IMR-90 (cell line): ENCODE data around the gene PRKCE. TPM values are rescaled to one million over a fixed set of nuclear protein-coding genes. Genes with fewer than 3 reads are reported as not detected.

Source experiments
- ATAC-seq: fragments of 200-7000 bp; cut with Tn5 transposase; 2 replicates; pipeline ENCODE4 v1.9.1; 2020; ENCODE audit warnings: low read depth, mild to moderate bottlenecking, moderate library complexity
- BruUV-seq: library from RNA; stranded (reverse); fragments of 400-500 nt; replicated peaks from 2 replicates; lab custom pipeline; 2021; lab: Mats Ljungman, UMichigan
- CTCF ChIA-PET: fragments of 300-600 bp; formaldehyde crosslinking; extraction: SDS; loops from one replicate; lab custom pipeline; 2021; ENCODE audit warnings: antibody characterized with exemption; lab: Yijun Ruan, JAX
- POLR2A ChIA-PET: fragments of 300-600 bp; sonication (Branson Sonifier 250); formaldehyde crosslinking; loops from one replicate; lab custom pipeline; 2022; ENCODE audit warnings: antibody characterized with exemption; ENCODE audit not compliant: unreplicated experiment; lab: Charles Lee
- DNase-seq: peaks from one replicate; pipeline ENCODE4 v3.0.0; 2013
- H2AFZ ChIP-seq: replicated peaks from 2 replicates; pipeline ENCODE3; 2013; ENCODE audit warnings: low read length, mild to moderate bottlenecking; ENCODE audit not compliant: poor library complexity
- H2AK5ac ChIP-seq: 2 replicates; pipeline ENCODE4 v1.6.1; 2013; ENCODE audit warnings: low read depth, low read length, inconsistent platforms
- H2AK9ac ChIP-seq: replicated peaks from 2 replicates; pipeline ENCODE3; 2013; ENCODE audit warnings: mild to moderate bottlenecking, low read depth, low read length, moderate library complexity; ENCODE audit not compliant: poor library complexity
- H2BK120ac ChIP-seq: 2 replicates; pipeline ENCODE4 v1.6.1; 2013; ENCODE audit warnings: low read depth, low read length, inconsistent platforms
- H2BK15ac ChIP-seq: 3 replicates; pipeline ENCODE4 v1.6.1; 2013; ENCODE audit warnings: low read depth, low read length, inconsistent platforms
- H2BK20ac ChIP-seq: 2 replicates; pipeline ENCODE4 v1.6.1; 2013; ENCODE audit warnings: low read depth, mild to moderate bottlenecking, inconsistent platforms, low read length, moderate library complexity
- H2BK5ac ChIP-seq: 2 replicates; pipeline ENCODE4 v1.6.1; 2013; ENCODE audit warnings: mild to moderate bottlenecking, low read depth, low read length, inconsistent platforms; ENCODE audit not compliant: poor library complexity, severe bottlenecking
- H3K14ac ChIP-seq: replicated peaks from 2 replicates; pipeline ENCODE4 v1.6.1; 2013; ENCODE audit warnings: low read depth, low read length, inconsistent platforms
- H3K18ac ChIP-seq: 2 replicates; pipeline ENCODE4 v1.6.1; 2013; ENCODE audit warnings: low read depth, low read length, control low read depth
- H3K23ac ChIP-seq: 2 replicates; pipeline ENCODE4 v1.6.1; 2013; ENCODE audit warnings: low read depth, low read length, inconsistent platforms
- H3K27ac ChIP-seq: 2 replicates; pipeline ENCODE4 v1.5.1; 2013; ENCODE audit warnings: mild to moderate bottlenecking, control low read depth, low read length; ENCODE audit not compliant: insufficient read depth
- H3K27me3 ChIP-seq: 2 replicates; pipeline ENCODE4 v1.6.1; 2013; ENCODE audit warnings: low read length; ENCODE audit not compliant: control insufficient read depth, insufficient read depth
- H3K36me3 ChIP-seq: 2 replicates; pipeline ENCODE4 v1.6.1; 2013; ENCODE audit warnings: low read length, mixed read lengths; ENCODE audit not compliant: control insufficient read depth, insufficient read depth
- H3K4ac ChIP-seq: 2 replicates; pipeline ENCODE4 v1.6.1; 2013; ENCODE audit warnings: low read depth, low read length, inconsistent platforms
- H3K4me1 ChIP-seq: 2 replicates; pipeline ENCODE4 v1.6.1; 2013; ENCODE audit warnings: low read length, mixed read lengths; ENCODE audit not compliant: control insufficient read depth, insufficient read depth
- H3K4me2 ChIP-seq: 2 replicates; pipeline ENCODE4 v1.6.1; 2013; ENCODE audit warnings: low read depth, mild to moderate bottlenecking, control low read depth, low read length, moderate library complexity
- H3K4me3 ChIP-seq: 2 replicates; pipeline ENCODE4 v1.5.1; 2013; ENCODE audit warnings: low read depth, mild to moderate bottlenecking, control low read depth, low read length, moderate library complexity; ENCODE audit not compliant: insufficient read depth
- H3K56ac ChIP-seq: 2 replicates; pipeline ENCODE4 v1.6.1; 2013; ENCODE audit warnings: low read length, inconsistent platforms; ENCODE audit not compliant: insufficient read depth; ENCODE audit errors: extremely low read depth
- H3K79me1 ChIP-seq, 2 experiments: 2 replicates each; pipeline ENCODE4 v1.6.1; 2013; ENCODE audit warnings: low read length in 2 of 2, inconsistent platforms in 1 of 2, low read depth in 1 of 2
- H3K9ac ChIP-seq: 2 replicates; pipeline ENCODE4 v1.6.1; 2013; ENCODE audit warnings: low read depth, low read length, control low read depth
- H3K9me1 ChIP-seq: 2 replicates; pipeline ENCODE4 v1.6.1; 2013; ENCODE audit warnings: low read length, inconsistent platforms; ENCODE audit not compliant: insufficient read depth
- H3K9me3 ChIP-seq: 2 replicates; pipeline ENCODE4 v1.6.1; 2013; ENCODE audit warnings: low read length; ENCODE audit not compliant: control insufficient read depth, insufficient read depth
- H4K20me1 ChIP-seq: 2 replicates; pipeline ENCODE4 v1.6.1; 2013; ENCODE audit warnings: low read length, inconsistent platforms; ENCODE audit not compliant: insufficient read depth
- H4K5ac ChIP-seq: 2 replicates; pipeline ENCODE4 v1.6.1; 2013; ENCODE audit warnings: mild to moderate bottlenecking, low read depth, low read length, control low read depth
- H4K8ac ChIP-seq, 2 experiments: 2 replicates each; pipeline ENCODE4 v1.6.1; 2013; ENCODE audit warnings: low read depth in 2 of 2, low read length in 2 of 2, control low read depth in 1 of 2, inconsistent platforms in 1 of 2
- H4K91ac ChIP-seq: 2 replicates; pipeline ENCODE4 v1.6.1; 2013; ENCODE audit warnings: low read depth, low read length, inconsistent platforms; ENCODE audit not compliant: insufficient read depth
- MXI1 ChIP-seq: IDR thresholded peaks from 2 replicates; pipeline ENCODE4 v1.6.1; 2012; ENCODE audit warnings: low read depth, mild to moderate bottlenecking, low read length, moderate library complexity, borderline replicate concordance
- WGBS, 2 experiments: methylation state at CpG; one replicate each; pipeline versions ENCODE4 v1.1.5 to v1.1.7; 2013; ENCODE audit warnings: missing lambda C conversion rate in 2 of 2; ENCODE audit not compliant: insufficient read length in 1 of 2; ENCODE audit errors: extremely low coverage in 2 of 2; 5-methylcytosine and 5-hydroxymethylcytosine counted together
- dilution Hi-C: fragments of 300-500 bp; cut with HindIII; formaldehyde crosslinking; loops from one replicate; pipeline ENCODE4 v1.14.3; 2018; ENCODE audit warnings: low sequenced_read_pairs; ENCODE audit not compliant: unreplicated experiment
- in situ Hi-C: fragments of 300-500 bp; cut with MboI; formaldehyde crosslinking; loops from 3 replicates; pipeline ENCODE4 v1.14.3; 2019; ENCODE audit warnings: low sequenced_read_pairs, inconsistent platforms, mixed read lengths
- intact Hi-C: fragments of 100-400 bp; cut with micrococcal nuclease; formaldehyde crosslinking; loops from 2 replicates; pipeline ENCODE4 v1.10.0; 2022
- polyA plus RNA-seq, 3 experiments: library from polyadenylated mRNA; depleted of rRNA; stranded (reverse); fragments of >200 nt; gene quantifications; 2 replicates each; pipeline ENCODE4 v1.2.3, GENCODE V29; 2012; ENCODE audit warnings: low replicate concordance in 1 of 3
- total RNA-seq: library from RNA; depleted of rRNA; stranded (reverse); fragments of >200 nt; gene quantifications from 2 replicates; pipeline ENCODE4 v1.2.3, GENCODE V29; 2012

The PRKCE gene
- total and polyA plus RNA-seq, 2 of the 4 experiments (the other 2 are of a cell fraction) = 8.1 to 32.4 TPM

DNA sequence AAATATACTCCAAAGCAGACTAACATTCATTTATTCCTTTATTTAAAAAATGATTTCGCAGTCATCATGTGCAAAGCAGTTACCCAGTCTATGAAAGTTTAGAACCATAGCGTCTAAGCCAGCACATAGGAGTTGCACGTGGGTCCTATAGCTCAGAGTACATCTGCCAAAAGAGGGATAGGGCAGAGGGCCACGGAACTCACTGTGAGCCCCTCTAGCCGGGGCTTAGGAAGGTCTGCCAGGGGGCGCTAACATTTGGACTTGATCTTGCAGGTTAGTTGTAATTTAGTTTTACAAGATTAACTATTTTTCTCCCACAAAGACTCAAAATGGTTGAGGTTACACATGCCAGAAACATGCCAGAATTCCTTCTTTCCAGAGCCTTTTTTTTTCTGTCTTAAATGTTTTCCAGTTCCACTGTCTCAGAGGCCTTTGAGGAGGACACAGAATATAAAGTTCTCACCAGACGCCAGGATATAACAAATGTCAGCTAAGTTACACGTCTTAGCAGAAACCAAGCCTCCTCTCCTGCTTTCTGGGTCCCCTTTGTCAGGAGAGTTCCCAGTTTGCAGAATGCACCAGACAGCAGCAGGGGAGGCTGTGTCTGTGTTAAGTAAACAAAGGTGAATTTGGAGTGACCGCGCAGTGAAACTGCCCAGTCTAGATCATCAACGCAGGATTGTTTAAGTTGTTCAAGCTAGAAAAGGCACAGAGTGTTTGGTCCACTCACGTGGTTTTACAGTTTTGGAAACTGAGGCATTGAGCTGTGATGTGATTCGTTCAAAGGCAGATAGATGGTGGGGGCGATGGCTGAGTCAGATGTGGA is 292.0 kb downstream of the PRKCE start:
- dilution Hi-C loops = loop anchor here (25.0 kb wide), 1 partner anchor 306 kb away; no protein-coding TSS in a partner anchor

More for the DNA sequence above, 292.0 kb downstream of the PRKCE start:
- H4K5ac ChIP-seq = peak overlapping the region; percentile 74
- H3K9me3 ChIP-seq = no peaks in the 10 kb centered on the region
- intact Hi-C loops = loop anchor here (5.0 kb wide), 1 partner anchor 354 kb away; the partner anchor contains the start of gene EPAS1
- H4K8ac ChIP-seq = peak overlapping the region; percentile 28 to 82; a peak in 3 of 4 replicates
- peak overlapping the region; percentile 0 for H2AK9ac ChIP-seq
- no peak overlapping the region for H3K56ac ChIP-seq
- H3K27ac ChIP-seq = peak overlapping the region; percentile 19; the same call in 1 of the 2 replicates
- H3K4me2 ChIP-seq = no peak overlapping the region; the same call in 1 of the 2 replicates
- H3K4ac ChIP-seq = peak overlapping the region; percentile 38
- ChIA-PET POLR2A (no interaction called here), CTCF (no interaction called here)
- in situ Hi-C loops = no loop called here
- peaks cover 20% of the 10 kb centered on the region for H3K9me1 ChIP-seq
- H3K9ac ChIP-seq = peak overlapping the region; percentile 7
- H3K4me3 ChIP-seq = no peak overlapping the region
- peak overlapping the region; percentile 77 for H2BK20ac ChIP-seq
- BruUV-seq = no TSS peak
- peaks cover 5% of the 10 kb centered on the region; the same call in 1 of the 2 replicates for H4K20me1 ChIP-seq
- H3K36me3 ChIP-seq = no peaks in the 10 kb centered on the region
- H3K18ac ChIP-seq = peak overlapping the region; percentile 75
- peaks cover 5 to 21% of the 10 kb centered on the region in 2 experiments; a peak in 3 of 4 replicates for H3K79me1 ChIP-seq
- peak overlapping the region; percentile 44 for H2AFZ ChIP-seq
- H4K91ac ChIP-seq = peak overlapping the region; percentile 76; the same call in 1 of the 2 replicates
- TF ChIP-seq MXI1 = no peak
- 76% methylated on average over 3 of the region's 14 CpGs; no CpG with 5 or more reads in 1 of the 2 experiments for WGBS, 2 experiments
- DNase-seq (no peak), ATAC-seq (no peak)
- H2AK5ac ChIP-seq = peak overlapping the region; percentile 69
- peaks cover 30% of the 10 kb centered on the region for H3K4me1 ChIP-seq
- H2BK15ac ChIP-seq = peak overlapping the region; percentile 67; the same call in 2 of the 3 replicates
- peak overlapping the region; percentile 56; the same call in 1 of the 2 replicates for H3K23ac ChIP-seq
- no peaks in the 10 kb centered on the region for H3K27me3 ChIP-seq
- H2BK120ac ChIP-seq = peak overlapping the region; percentile 65
- H2BK5ac ChIP-seq = peak overlapping the region; percentile 38
- peak overlapping the region; percentile 30 for H3K14ac ChIP-seq
